Cerebellar cortex (tissue), 1 donor: ENCODE data around the gene TRIM33.
A peak's percentile ranks its signal among the peaks of the same experiment; 100 is the strongest.

ENCODE experiments used
- DNase-seq: peaks from one replicate; pipeline ENCODE4 v3.0.0-alpha.2; 2015; ENCODE audit warnings: low spot score

The TRIM33 gene

DNA sequence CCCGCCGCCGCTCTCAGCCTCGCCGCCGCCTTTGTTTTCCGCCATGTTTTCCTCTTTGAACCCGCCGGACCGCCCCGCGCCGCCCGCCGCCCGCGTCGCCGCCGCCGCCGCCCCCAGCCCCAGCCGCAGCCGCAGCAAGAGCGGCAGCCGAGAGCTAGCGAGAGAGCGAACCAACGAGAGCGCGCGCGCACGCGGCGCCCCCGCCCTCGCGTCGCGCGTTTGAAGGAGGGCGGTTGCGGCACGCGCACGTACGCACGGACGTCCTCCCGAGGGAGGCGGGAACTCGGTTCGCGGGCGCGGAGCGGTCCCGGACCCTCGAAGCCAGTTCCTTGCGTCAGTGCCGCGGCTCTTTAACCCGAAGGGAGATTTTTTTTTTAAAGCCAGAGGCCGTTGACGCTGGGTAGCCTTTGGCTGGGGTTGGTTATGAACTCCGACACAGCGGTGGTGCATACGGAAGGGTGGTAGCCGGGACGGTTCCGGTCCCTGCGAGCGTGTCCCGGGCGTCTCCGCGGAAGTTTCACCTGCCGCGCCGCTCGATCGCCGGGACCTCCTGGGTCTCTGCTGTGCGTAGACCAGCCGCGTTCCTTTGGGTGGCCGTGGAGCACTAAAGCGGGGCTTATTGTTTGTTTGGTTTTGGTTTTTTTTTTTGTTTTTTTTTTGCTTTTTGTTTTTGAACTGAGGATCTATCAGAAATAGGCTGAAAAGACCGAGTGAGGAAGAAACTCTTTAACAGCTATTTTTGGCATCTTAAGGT is at the start of gene TRIM33:
TSS of gene TRIM33 (minus strand) at position 172 of the 754 bp plus-strand sequence. CDS start at position 45, 127 bp downstream.
- peak; percentile 87 for DNase-seq

DNA sequence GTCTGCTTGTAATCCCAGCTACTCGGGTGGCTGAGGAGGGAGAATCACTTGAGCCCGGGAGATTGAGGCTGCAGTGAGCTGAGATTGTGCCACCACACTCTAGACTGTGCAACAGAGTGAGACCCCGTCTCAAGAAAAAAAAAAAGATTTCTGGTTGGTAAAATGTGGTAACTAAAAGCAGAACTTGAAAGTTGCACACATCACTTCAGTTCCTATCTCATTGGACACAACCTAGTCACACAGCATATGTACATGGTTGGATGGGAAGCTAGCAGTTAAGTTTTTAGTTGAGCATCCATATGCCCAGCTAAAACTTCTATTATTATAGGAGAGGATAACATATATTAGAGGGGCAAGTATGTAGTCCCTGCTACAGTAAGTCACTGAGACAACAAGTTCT is 48.4 kb upstream of the TRIM33 start:
- DNase-seq: no peak

DNA sequence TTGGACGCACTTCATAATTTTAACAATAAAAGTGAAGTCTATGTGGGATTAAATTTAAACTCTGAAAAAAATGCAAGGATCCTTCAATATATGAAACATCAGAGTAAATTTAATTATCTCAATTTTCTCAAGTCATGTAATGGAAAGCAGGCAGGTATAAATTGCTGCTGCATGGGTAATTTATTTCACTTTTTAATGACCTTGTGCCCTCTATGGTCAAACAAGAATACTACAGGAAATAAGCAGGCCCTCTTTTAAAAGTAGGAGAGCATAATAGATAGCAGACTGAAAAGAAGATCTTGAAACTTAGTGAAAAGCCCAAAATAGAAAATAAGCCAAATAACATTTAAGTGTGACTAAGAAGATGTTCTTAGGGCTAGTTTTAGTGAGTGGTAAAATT is 47.5 kb upstream of the TRIM33 start:
- no peak for DNase-seq

DNA sequence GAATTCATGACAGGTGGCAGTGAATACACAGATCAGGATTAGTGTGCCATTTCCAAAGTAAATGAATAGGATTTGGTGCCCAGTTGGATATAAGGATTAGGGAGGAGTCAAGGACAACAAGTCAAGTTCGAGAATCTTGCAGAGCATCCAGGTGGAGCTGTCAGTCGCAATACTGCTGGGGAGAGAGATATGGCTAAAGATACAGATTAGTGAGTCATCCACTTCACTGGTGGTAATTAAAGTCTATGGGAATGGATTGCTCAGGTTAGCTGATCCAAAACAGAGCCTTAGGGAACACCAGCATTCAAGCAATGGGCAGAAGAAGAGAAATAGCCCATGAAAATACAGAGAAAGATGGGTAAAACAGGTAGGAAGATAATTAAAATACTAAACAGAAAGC is 43.6 kb upstream of the TRIM33 start:
- DNase-seq: no peak

DNA sequence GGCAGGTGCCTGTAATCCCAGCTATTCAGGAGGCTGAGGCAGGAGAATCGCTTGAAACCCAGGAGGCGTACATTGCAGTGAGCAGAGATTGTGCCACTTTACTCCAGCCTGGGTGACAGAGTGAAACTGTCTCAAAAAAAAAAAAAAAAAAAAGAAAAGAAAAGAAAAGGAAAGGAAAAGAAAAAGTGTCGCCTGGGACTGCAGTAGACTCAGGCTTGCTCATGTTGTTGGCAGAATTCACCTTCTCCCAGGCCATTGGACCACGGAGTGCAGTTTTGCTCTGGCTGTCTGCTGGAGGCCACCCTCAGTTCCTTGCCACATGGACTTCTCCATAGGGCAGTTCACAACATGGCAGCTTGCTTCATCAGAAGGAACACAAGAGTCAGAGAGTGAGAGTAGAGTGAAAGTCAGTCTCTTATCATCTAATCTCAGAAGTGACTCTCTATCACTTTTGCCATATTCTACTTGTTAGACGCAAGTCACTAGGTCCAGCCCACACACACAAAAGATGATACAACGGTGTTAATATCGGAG is 41.2 kb upstream of the TRIM33 start:
- no peak for DNase-seq

DNA sequence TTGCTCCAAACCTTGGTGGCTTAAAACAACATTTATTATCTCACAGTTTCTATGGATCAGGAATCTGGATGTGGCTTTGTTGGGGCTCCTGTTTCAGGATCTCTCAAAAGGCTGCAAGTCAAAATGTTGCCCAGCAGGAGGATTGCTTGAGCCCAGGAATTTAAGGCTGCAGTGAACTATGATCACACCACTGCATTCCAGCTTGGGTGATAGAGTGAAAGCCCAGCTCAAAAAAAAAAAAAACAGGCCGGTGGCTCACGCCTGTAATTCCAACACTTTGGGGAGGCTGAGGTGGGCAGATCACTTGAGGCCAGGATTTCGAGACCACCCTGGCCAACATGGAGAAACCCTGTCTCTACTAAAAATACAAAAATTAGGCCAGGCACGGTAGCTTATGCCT is 40.4 kb upstream of the TRIM33 start:
- DNase-seq: no peak

DNA sequence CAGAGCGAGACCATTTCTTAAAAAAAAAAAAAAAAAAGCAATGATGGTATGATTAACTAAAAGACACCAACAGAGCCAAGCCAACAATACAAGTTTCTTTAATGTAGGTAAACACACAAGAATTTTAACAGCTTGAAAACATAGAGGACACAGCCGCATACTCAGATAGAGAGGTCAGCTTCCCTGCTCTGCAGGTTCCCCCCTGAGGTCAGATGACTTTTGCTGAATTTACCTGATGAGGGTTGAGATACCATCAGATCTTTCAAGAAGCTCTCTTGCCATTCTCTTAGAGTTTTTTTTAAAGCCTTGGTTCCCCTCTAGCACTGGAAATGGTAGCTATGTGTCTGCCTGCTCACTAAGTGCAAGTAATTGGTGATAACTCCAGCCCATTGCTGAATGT is 39.3 kb upstream of the TRIM33 start:
- no peak for DNase-seq

DNA sequence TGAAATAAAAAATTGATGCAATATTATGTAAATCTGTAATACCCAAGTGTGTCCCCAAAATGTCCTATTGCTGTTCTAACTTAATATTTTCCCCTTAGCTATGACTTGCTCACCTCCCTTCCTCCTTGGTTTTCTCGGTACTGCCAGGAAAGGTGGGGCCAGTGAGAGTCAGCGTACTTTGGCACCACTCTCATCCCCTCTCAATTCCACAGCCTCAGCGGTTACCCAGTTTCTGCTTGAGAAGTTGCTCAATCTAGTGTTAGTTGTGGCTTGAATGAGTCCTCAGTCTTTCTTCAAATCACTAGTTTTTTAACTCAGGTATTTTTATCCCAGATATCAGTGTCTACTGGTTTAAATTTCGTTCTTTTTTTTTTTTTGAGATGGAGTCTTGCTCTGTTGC is 38.1 kb upstream of the TRIM33 start:
- no peak for DNase-seq

DNA sequence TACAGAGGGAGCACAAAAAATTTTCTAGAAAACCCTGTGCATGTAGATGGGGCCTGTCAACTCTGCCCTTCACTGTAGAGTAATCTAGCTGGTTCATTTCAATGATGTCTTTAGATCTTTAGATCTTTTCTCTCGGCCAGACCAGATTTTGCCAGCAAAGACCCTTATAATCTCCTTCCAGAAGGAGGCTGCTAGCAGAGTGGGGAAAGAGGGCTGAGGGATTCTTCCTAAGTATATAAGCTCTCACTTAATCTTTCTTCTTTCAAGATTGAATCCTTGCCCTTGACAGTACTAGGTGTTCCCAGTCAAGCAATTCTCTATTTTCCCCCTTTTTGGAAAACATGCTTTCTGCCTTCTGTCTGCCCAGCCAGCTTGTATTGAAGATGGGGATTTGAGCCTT is 36.1 kb upstream of the TRIM33 start:
- DNase-seq: no peak

DNA sequence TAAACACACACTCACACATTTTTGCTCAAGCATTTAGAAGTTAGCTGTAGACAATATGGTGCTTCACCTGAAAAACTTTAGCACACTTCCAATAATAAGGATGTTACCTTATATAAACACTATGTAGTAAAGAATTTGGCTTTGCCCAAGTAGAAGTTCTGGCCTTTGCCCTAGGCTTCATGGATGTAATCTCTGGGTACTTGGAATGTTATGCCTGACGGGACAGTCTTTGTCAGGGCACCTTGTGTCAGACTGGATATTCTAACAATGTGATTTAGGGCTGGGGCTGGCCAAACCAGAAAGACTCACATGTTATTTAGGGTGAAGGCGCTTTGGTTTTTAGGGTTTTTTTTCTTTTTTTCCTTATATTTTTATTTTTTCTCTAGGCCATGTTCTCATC is 34.8 kb upstream of the TRIM33 start:
- no peak for DNase-seq

DNA sequence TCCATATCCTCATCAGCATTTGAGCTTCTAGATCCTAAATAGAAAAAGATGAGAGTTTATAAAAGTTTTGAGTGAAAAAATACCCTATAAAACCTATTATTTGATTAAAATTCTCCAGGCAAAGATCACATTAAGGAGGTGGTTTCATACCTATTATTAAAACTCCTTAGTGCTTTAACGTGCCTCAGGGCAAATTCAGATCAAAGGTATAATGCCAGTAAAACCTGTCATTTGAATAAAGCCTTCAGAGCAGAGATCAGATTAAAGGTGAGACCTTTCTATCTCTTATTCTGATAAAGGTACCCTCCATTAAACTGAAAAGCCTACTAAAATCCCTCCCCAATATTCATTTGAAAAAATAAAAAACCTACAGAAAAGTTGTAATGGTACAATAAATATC is 34.3 kb upstream of the TRIM33 start:
- no peak for DNase-seq

DNA sequence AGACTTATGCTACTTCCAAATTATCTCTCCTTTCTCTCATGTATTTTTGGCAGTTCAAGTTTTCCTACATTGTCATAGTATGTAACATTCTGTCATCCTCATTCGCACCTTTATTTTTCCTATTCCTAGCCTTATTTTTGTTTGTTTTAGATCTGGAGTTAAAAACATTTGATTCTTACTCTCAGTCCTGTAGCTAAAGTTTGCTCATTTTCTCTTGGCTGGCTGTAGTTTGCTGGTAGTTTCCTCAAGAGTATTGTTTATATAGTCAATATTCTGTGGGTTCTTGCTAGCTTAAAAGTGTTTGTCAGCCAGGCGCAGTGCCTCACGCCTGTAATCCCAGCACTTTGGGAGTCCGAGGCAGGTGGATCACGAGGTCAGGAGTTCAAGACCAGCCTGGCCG is 29.8 kb upstream of the TRIM33 start:
- DNase-seq: no peak

DNA sequence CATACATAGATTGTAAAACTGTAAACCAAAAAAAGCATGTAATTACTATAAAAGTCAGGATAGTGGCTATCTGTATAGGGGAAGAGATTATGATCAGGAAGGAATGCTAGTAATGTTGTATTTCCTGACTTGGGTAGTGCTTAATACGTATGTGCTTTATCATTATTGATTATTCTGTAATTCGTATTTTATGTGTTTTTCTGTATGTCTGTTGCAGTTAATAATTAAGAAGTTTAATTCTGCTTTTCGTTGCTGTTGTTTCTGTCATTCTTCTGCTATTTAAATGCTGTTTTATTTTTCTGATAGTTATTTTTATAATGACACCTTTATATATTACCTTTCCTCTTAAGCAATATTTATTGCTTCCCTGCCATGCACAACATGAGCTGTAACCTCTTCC is 29.3 kb upstream of the TRIM33 start:
- DNase-seq: no peak

DNA sequence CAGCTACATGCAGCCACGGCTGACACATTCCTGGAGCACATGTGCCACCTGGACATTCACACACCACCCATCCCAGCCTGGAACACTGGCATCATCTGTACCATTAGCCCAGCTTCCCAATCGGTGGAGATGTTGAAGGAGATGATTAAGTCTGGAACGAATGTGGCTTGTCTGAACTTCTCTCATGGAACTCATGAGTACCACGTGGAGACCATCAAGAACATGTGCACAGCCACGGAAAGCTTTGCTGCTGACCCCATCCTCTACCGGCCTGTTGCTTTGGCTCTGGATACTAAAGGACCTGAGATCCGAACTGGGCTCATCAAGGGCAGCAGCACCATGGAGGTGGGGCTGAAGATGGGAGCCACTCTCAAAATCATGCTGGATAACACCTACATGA is 25.0 kb upstream of the TRIM33 start:
- no peak for DNase-seq

DNA sequence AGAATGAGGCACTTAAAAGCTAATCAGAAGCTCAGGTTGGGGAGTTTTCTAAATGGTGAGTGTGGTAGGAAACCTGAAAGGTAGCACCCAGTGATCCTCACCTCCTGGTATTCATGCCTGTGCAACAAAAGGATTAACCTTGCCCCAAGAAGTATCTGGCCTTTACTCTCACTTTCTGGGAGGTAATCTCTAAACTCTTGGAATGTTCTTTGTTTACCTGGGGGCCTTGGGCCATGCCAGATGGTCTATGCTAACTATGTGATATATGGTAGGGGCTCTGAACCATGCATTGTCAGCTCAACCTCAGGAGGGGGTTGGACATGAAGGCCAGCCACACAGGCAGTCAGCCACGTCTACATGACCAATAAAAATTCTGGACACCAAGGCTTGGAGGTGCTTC is 24.4 kb upstream of the TRIM33 start:
- no peak for DNase-seq

DNA sequence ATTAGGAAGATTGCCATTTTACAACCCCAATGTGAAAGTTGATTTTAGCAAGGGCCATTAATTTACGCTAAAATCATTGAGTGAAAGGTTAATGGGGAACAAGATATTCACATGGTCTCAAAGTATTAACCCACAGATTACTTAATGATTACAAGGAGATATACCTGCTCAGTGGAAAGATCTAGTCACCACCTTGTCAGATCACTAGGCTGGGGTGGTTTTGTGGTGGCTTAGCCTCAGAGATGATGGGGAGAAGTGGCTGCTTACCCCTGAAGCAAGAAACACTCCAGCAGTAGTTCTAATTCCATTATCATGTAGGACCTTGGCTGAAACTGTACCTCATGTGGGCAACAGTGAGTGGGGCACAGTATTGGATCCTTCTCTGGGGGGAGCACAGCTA is 20.1 kb upstream of the TRIM33 start:
- DNase-seq: no peak

DNA sequence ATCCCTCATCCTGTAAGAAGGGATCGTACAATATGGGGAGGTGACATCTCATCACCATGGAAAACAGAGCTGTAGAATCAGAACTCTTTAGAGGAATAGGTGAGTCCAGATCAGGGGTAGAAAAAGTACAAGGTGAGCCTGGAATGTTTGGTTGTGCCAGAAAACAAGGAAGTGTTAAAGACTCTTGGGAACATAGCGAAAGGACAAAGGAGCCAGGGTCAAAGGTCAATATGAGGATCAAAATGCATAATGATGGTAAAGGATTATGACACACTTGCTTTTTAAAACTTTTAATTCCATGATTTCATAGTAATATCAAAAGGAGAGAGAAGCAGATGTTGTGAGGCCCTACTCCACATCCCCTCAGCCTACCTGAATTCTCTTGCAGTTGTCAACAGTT is 19.2 kb upstream of the TRIM33 start:
- DNase-seq: no peak

DNA sequence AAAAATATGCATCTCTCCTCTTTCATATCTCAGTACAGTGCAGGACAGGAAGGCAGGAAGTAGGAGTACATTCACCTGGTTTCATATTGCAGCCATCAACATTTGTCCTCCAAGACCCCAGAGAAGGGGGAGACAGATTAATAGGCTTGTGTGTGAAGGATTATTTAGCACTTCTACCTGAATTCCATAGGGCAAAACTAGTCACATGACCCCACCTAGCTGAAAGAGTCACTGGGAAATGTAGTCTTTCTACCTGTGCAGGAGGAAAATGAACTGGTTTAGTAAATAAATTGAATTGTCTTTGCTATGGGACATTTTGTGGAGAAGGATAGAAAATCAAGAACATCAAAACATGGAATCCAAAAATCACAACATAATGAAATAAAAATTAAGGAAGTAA is 13.9 kb upstream of the TRIM33 start:
- no peak for DNase-seq

DNA sequence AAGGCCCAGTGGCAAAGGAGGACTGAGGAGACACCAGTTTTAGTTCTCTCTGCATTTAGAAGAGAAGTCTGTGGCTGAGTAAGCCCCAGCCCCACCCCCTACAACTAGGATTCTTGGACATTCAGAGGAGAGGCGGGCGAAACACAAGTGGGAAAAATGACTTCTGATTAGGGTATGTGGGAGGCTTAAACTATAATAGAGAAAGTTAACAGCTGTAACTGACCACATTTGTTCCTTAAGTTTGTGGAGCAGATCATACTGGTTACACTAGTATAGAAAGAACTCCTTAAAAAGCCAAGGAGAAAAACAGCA is 11.2 kb upstream of the TRIM33 start:
- no peak for DNase-seq

DNA sequence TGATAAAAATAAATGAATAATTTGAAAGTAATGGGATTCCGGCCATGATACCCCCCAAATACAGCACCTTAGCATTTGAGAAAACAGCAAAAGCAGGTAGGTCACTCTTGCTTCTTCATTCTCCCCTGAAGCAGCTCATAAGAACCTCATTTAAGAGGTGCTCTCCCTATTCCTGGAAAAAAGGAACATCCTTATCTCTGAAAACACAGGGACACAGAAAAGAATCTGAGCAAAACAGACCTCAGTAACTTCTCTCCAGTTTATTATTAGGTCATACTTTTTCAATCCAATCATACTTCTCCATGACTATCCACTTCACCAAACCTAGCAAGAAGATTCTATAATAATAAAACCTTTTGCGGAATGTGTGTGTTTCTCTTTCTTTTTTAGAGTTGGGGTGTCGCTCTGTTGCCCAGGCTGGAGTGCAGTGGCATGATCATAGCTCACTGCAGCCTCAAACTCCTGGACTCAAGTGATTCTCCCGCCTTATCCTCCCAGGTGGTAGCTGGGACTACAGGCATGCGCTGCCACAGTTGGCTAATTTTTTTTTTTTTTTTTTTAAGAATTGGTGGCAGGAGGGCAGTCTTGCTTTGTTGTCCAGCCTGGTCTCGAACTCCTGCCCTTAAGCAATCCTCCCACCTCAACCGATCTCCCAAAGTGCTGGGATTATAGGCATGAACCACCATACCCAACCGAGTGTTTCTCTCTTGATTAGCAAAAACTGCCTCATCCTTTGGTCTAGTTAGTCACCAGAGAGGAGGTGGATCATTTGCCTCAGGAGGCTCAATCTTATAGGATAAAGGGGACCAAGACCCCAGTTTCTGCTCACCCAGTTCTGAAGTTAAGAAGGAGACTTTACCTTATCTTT is 10.6 kb upstream of the TRIM33 start:
- DNase-seq: no peak

DNA sequence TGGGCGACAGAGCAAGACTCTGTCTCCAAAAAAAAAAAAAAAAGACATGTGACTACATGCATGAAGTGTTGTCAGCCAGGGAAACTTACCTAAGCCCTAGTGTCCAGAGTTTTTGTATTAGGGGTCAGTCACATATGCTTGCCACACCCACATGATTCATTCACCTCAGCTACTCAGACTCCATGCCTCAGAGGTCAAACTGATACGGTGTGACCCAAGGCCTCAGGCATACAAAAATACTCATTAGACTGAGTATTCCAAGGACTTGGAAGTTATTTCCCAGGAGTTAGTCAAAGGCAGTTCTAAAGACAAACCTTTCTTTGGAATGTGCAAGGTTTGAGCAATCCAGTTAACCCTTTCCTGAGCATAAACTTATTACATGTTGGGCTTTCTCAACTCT is 6.3 kb upstream of the TRIM33 start:
- no peak for DNase-seq

DNA sequence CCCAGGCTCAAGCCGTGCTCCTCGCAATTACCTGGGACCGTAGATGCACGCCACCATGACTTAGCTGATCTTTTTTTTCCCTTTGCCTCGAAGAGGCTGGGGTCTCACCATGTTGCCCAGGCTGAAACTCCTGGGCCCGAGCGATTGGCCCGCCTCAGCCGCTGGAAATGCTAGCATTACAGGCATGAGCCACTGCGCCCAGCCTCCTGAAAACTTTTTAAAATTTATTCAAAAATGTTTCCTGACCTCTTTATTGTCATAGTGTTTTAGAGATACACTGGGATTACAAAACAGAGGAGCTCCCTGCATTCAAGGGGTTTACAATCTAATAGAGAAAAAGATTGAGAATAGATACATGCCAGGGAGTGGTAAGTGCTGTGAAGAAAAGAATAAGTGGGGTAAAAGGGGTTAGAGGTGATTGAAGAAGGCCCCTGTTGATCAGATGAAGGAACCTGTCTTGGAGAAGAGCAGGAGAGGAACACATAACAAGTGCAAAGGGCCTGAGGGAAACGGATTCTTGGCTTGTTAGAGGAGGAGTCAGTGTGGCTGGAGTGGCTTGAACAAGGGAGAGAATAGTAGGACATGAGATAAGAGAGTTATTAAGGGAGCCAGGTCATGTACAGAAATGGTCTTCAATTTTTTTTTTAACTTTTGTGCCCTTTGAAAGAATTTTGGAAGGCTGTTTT is 1.7 kb upstream of the TRIM33 start:
- no peak for DNase-seq
